Measurements from ENCODE around the gene CATSPERE.

- TF ChIP-seq, protein P1, sequence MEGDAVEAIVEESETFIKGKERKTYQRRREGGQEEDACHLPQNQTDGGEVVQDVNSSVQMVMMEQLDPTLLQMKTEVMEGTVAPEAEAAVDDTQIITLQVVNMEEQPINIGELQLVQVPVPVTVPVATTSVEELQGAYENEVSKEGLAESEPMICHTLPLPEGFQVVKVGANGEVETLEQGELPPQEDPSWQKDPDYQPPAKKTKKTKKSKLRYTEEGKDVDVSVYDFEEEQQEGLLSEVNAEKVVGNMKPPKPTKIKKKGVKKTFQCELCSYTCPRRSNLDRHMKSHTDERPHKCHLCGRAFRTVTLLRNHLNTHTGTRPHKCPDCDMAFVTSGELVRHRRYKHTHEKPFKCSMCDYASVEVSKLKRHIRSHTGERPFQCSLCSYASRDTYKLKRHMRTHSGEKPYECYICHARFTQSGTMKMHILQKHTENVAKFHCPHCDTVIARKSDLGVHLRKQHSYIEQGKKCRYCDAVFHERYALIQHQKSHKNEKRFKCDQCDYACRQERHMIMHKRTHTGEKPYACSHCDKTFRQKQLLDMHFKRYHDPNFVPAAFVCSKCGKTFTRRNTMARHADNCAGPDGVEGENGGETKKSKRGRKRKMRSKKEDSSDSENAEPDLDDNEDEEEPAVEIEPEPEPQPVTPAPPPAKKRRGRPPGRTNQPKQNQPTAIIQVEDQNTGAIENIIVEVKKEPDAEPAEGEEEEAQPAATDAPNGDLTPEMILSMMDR (IDR thresholded peaks at IDR 0.05), result no peak
- no peak for TF ChIP-seq POLR2A (IDR thresholded peaks at IDR 0.05)
Observed at GRCh38 chr1:244557565-244557964, 96.5 kb downstream of the CATSPERE start.
